Activated T-cell treated with anti-CD3 and anti-CD28 coated beads for 4 hours (primary cell): ENCODE results near the gene ETF1.
"Not testable (repeated sequence)": the region's sequence is repeated elsewhere in the genome, so short reads cannot be mapped to it uniquely, and the experiment has no call there.

Experiments used
- DNase-seq: peaks from one replicate; pipeline ENCODE4 v3.0.0-alpha.2; 2020

Gene ETF1

DNA sequence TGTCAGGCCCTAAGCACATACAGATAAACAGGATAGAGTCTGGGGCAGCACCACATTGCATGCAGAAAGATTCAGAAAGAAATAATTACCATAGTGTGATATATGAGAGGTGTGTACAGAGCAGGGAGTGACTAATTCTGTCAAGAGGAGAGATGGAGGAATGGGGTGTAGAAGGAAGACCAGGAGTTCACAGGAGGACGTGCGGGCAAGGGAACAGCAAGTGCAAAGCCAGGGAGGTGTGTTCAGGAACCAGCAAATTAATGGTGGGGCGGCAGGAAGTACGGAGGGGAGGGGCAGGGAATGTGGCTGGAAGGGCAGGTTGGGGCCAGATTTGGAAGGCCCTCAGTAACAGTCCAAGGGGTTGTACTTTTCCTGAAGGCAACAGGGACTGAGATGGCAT lies 60.4 kb downstream of the ETF1 start:
- DNase-seq: no peak

DNA sequence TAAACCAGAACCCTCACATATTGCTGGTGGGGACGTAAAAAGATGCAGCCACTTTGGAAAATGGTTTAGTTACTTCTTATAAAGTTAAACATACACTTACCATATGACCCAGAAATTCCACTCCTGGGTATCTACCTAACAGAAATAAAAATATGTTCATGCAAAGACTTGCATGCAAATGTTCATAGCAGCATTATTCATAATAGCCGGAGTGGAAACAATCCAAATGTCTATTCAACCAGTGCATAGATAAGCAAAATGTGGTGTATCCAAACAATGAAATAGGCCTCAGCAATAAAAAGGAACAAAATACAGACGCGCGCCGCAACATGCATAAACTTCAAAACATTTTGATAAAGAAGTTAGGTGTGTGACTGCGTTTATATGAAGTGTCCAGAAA lies 66.1 kb downstream of the ETF1 start:
- DNase-seq: no peak

DNA sequence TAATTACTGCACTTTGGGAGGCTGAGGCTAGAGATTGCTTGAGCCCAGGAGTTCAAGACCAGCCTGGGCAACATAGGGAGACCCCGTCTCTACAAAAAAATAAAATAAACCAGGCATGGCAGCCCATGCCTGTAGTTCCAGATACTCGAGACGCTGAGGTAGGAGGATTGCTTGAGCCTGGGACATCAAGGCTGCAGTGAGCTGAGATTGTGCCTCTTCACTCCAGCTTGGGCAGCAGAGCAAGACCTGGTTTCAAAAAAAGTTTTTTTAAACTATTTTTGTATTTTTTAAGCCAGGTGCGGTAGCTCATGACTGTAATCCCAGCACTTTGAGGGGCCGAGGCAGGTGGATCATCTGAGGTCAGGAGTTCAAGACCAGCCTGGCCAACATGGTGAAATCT lies 69.9 kb downstream of the ETF1 start:
- DNase-seq: not testable (repeated sequence)

DNA sequence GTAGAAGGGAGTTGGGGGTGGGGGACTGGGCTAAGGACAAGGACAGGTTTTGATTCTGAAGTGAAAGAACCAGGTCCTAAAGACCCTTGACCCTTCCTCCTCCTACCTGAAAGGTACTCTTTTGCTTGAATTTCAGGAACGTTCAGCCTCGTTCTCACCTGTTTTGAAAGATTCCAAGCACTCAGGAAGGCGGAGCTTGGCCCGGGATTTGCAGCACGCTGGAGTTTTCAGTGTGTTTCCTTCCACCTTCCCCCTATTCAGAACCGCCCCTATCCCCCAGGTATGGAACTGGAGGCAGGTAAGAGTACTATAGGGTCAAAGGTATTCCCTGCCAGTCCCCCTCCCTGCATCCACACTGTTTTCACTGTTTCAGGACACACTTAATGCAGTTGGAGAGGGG lies 70.7 kb downstream of the ETF1 start:
- no peak for DNase-seq

DNA sequence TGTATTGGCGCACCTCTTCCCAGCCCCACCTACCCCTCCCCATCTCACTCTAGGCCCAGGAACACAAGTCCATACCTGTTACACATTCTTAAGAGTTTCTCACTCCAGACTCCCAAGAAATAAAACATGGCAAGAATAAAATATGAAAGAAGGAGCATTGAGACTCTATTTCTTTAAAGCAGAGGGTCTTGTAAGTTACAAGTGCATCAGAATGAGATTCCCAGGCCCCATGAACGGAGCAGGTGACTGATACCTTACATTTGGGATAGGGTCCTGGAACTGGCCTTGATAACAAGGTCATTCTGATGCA lies 72.0 kb downstream of the ETF1 start:
- DNase-seq: no peak

DNA sequence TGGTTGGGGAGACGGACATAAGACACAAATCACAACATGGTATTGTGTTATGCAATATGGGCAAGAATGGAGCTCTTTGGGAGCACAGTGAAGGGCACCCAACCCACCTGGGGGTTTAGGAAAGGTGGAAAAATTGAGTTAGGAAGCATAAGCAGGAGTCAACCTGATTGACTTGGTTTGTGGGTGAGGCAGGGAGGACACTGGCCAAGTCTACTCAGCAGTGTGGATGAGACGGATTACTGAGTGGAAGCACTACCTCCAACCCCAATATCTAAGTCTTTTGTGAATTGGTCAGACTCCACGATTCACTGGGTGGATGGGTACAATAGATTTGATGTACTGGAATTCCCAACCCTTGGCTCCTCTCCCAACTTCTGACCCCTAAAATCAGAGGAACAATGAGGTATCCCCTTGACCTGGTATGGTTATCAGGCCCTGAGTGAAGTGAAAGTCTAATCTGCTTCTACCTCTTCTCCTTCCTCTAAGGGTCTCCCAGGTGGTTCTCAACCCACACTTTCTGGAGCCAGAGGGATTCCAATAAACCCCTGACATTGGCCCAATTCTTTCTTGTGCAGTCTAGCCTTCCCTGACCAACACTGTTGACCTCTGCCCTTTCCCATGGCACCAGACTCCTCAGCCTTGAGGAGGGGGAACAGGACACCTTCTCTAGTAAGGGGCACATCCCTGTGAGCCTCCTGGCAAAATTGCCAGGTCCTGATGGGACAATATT lies 72.5 kb downstream of the ETF1 start:
- no peak for DNase-seq

DNA sequence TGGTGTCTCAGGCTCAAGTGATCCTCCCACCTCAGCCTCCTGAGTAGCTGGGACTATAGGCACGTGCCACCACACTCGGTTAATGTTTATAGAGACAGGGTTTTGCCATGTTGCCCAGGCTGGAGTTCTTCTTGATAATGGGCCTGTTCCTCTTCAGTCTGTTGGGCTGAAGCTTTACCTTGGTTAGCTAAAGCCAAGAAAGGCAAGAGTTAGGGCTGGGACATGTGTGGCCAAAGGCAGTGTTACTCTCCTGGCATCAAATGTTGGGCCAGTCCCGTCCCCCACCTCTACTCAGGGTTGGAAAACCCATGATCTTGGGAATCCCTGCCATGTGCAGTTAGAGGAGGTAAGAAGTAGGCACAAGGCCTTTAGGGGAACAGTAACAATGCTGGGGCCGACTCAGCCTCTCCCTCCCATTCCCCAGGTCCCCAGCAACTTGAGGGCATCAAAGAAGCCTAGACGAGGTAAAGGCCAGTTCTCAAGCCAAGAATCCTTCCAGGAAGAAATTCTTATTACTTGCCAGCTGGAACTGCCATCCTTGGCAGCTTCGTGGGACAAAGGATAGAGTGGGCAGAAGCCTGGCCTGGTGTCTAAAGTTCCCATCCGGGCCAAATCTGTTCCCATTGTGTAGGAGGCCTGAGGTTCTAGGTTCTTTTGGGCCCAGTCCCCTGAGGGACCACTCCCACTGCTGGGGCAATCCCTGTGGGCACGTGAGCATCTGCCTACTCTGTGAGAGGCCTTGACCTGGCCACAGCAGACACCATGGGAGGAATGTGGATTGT lies 73.3 kb downstream of the ETF1 start:
- DNase-seq: peak; percentile 36

DNA sequence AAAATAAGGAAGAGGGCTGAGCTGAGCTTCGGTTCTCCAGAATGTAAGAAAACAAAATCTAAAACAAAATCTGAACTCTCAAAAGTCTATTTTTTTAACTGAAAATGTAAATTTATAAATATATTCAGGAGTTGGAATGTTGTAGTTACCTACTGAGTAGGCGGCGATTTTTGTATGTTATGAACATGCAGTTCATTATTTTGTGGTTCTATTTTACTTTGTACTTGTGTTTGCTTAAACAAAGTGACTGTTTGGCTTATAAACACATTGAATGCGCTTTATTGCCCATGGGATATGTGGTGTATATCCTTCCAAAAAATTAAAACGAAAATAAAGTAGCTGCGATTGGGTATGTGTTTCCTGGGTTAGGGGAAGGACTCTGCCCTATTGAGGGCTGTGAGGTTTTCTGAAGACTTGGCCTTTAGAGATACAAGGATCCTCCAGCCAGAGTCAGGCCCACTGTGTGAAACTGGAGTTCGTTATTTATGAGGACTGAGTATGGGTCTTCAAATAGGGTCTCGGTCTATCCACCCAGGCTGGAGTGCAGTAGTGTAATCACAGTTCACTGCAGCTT lies 74.0 kb downstream of the ETF1 start:
- no peak for DNase-seq

DNA sequence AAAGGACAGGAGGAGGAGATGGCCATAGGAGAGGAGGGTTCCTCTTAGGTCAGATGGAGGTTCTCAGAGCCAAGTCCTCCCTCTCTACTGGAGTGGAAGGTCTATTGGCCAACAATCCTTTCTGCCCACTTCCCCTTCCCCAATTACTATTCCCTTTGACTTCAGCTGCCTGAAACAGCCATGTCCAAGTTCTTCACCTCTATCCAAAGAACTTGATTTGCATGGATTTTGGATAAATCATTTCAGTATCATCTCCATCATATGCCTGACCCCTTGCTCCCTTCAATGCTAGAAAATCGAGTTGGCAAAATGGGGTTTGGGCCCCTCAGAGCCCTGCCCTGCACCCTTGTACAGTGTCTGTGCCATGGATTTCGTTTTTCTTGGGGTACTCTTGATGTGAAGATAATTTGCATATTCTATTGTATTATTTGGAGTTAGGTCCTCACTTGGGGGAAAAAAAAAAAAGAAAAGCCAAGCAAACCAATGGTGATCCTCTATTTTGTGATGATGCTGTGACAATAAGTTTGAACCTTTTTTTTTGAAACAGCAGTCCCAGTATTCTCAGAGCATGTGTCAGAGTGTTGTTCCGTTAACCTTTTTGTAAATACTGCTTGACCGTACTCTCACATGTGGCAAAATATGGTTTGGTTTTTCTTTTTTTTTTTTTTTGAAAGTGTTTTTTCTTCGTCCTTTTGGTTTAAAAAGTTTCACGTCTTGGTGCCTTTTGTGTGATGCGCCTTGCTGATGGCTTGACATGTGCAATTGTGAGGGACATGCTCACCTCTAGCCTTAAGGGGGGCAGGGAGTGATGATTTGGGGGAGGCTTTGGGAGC lies 74.7 kb downstream of the ETF1 start:
- no peak for DNase-seq

DNA sequence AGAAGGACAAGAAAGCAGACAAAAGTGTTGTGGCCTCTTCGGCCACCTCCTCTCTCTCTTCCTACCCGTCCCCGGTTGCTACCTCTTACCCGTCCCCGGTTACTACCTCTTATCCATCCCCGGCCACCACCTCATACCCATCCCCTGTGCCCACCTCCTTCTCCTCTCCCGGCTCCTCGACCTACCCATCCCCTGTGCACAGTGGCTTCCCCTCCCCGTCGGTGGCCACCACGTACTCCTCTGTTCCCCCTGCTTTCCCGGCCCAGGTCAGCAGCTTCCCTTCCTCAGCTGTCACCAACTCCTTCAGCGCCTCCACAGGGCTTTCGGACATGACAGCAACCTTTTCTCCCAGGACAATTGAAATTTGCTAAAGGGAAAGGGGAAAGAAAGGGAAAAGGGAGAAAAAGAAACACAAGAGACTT lies 75.3 kb downstream of the ETF1 start:
- DNase-seq: no peak

DNA sequence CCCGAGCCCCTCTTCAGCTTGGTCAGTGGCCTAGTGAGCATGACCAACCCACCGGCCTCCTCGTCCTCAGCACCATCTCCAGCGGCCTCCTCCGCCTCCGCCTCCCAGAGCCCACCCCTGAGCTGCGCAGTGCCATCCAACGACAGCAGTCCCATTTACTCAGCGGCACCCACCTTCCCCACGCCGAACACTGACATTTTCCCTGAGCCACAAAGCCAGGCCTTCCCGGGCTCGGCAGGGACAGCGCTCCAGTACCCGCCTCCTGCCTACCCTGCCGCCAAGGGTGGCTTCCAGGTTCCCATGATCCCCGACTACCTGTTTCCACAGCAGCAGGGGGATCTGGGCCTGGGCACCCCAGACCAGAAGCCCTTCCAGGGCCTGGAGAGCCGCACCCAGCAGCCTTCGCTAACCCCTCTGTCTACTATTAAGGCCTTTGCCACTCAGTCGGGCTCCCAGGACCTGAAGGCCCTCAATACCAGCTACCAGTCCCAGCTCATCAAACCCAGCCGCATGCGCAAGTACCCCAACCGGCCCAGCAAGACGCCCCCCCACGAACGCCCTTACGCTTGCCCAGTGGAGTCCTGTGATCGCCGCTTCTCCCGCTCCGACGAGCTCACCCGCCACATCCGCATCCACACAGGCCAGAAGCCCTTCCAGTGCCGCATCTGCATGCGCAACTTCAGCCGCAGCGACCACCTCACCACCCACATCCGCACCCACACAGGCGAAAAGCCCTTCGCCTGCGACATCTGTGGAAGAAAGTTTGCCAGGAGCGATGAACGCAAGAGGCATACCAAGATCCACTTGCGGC lies 75.9 kb downstream of the ETF1 start:
- DNase-seq: no peak

DNA sequence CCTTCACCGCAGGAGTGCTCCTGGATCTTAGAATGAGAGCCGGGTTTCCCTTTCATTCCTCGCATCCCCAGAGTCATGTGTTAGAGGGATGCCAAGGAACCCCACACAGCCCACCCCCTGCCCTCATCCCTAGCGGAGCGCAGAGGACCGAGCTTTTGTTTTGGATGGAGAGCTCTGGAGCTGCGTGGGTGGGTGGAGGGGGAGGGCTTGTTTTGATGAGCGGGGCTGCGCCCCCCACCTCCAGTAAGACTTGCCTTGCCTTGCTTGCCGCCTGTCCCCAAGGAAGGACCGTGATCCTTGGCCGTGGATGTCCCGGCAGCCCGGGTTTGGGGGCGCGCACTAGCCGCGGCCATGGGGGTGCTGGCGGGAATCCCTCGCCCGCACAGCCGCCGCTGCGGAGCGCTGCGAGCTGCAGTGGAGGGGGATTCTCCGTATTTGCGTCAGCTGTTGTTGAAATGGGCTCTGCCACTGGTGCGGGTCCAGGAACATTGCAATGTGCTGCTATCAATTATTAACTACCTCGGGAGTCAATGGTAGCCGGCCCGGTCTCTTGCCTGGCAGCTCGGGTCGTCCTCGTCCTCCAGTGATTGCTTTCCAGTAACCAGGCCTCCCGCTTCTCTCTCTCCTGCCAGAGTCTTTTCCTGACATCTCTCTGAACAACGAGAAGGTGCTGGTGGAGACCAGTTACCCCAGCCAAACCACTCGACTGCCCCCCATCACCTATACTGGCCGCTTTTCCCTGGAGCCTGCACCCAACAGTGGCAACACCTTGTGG lies 76.7 kb downstream of the ETF1 start:
- DNase-seq: no peak

DNA sequence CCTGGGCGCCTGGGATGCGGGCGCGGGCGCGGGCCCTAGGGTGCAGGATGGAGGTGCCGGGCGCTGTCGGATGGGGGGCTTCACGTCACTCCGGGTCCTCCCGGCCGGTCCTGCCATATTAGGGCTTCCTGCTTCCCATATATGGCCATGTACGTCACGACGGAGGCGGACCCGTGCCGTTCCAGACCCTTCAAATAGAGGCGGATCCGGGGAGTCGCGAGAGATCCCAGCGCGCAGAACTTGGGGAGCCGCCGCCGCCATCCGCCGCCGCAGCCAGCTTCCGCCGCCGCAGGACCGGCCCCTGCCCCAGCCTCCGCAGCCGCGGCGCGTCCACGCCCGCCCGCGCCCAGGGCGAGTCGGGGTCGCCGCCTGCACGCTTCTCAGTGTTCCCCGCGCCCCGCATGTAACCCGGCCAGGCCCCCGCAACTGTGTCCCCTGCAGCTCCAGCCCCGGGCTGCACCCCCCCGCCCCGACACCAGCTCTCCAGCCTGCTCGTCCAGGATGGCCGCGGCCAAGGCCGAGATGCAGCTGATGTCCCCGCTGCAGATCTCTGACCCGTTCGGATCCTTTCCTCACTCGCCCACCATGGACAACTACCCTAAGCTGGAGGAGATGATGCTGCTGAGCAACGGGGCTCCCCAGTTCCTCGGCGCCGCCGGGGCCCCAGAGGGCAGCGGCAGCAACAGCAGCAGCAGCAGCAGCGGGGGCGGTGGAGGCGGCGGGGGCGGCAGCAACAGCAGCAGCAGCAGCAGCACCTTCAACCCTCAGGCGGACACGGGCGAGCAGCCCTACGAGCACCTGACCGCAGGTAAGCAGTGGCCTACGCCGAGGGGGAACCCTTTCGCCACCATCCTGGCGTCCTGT lies 77.5 kb downstream of the ETF1 start, which contains the start of gene EGR1:
Gene EGR1 (plus strand): TSS at position 219 of the 864 bp plus-strand sequence. CDS start 283 bp downstream, at position 502.
- DNase-seq: peak; percentile 96

DNA sequence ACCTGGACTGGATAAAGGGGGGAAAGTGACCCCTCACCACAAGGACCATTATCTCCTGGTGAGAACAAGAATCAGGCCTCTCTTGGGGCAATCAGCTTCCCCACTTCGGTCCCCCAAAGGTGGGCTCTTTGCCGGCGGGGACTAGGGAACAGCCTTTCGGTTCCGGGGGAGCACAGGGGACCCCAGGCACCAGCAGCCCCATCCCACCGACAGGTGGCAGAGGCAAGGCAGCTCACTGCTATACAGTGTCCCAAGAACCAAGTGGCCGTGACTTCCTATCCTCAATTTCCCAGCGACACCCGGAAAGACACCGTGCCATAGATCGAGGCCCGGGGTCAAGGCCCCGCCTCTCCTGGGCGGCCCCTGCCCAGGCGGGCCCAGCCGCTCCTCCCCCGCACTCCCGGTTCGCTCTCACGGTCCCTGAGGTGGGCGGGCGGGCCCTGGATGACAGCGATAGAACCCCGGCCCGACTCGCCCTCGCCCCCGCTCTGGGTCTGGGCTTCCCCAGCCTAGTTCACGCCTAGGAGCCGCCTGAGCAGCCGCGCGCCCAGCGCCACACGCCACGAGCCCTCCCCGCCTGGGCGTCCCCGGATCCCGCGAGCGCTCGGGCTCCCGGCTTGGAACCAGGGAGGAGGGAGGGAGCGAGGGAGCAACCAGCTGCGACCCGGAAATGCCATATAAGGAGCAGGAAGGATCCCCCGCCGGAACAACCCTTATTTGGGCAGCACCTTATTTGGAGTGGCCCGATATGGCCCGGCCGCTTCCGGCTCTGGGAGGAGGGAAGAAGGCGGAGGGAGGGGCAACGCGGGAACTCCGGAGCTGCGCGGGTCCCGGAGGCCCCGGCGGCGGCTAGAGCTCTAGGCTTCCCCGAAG lies 78.4 kb downstream of the ETF1 start:
- DNase-seq: peak; percentile 94

DNA sequence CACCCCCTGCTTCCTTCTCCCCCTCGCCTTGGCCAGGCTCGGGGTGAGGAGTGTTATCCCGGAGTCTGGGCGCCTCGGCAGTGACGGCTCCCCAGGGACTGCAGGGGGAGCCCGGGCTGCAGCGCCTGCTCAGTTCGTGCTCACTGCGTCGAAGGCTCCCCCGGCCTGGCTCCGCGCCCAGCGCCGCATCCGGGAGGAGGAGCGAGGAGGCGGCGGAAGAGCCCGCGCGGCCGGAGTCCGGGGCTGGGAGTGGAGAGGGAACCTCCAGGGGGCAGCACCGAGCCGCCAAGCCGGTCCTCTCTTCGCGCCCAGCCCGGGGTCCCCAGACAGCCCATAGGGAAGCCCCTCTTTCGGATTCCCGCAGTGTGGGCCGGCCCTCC lies 79.0 kb downstream of the ETF1 start:
- peak; percentile 85 for DNase-seq

DNA sequence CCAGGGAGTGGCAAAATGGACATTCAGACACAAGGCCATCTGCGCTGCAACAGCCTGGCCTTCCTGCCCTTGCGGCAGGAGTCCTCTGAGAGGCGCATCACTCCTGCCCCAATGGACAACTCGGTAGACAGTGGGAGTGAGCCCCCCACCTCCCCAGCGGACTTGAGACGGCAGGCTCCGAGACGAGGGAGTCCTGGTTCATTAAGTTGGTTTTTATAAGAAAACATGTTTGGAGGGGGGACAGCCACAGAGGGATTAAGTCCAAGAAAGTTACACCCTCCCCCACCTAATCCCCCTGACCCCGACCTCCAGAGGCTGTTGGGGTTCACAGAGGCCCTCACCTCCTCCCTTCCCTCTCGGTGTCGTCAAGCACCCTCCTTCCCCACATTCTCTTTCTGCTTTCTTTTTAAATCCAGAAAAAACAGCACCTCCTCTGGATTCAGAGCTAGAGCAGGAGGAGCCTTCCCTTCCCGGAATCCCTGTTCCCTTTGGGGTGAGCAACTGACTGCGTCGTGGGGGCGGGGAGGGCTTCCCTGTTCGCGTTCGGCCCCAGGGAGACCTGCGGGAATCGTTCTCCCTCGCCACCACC lies 79.5 kb downstream of the ETF1 start:
- no peak for DNase-seq

DNA sequence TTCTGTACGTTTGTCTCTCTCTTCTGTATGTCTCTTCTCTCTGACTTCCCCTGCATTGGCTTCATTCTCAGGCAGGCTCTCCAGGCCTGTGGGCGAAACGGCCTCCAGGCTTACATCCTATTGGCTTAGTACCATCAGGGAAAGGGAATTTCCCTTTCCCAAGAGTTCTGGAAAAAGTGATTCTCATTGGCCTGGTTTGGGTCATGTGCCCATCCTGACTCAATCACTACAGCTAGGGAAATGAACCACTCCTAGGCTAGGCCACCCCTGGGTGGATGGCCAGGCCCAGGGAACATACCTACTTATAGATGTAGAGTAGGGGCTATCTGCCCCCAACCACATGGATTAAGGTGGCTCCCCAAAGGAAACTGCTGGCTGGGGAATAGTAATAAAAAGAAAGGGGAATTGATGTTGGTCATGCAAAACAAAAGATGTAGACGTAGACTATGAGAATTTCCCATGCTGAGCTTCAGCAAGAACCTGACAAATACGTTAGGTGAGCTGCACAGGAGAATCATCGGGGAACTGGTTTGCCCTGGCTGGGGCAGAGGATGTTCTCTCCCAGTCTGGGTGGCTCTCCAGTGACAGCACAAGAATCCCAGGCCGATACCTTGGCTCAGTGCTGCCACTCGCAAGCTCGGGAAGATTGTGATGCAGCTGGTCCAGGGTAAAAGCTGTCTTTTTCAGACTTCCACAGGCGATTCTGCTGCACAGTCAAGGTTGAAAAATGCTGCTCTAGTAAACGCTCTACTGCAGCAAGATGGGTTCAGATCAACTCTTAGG lies 81.5 kb downstream of the ETF1 start:
- DNase-seq: no peak

DNA sequence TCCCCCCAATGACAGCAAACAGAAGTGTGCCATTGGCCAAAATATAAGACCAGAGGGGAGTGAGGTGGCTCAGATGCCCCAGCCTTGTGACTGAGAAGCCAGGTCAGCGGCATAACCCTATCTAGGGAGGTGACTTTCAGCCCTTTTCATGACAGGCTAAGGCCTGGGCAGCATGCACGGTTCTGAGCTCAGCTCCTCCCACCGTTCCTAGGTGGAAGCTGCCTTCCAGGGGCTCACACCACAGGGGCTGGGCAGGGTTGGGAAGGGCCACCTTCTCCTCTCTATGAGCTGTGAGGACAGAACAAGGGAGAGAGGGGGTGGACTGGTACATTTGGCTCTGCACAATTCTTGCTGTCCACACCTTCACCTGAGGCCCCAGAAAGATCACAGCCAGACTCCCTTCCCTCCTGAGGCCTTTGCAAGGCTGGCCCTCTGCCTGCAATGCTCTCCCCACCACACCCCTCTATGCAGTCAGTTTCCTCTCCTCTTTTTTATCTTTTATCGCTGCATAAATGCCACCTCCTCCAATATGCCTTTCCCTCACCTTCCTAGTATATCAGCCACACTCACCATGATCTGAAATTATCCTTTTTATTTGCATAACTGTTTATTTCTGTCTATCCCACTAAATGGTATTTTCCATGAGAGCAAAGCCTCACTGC lies 82.9 kb downstream of the ETF1 start:
- DNase-seq: no peak
